Activated naive CD4-positive, alpha-beta T cell treated with anti-CD3 and anti-CD28 coated beads, Interleukin-2, amount 50 U/mL, for 16 hours (primary cell): ENCODE measurements around the gene SGPL1.
"Not testable (repeated sequence)": the region's sequence is repeated elsewhere in the genome, so short reads cannot be mapped to it uniquely, and the experiment has no call there.

Experiments used
- DNase-seq: peaks from one replicate; pipeline ENCODE4 v3.0.0-alpha.2; 2020

SGPL1 gene

DNA sequence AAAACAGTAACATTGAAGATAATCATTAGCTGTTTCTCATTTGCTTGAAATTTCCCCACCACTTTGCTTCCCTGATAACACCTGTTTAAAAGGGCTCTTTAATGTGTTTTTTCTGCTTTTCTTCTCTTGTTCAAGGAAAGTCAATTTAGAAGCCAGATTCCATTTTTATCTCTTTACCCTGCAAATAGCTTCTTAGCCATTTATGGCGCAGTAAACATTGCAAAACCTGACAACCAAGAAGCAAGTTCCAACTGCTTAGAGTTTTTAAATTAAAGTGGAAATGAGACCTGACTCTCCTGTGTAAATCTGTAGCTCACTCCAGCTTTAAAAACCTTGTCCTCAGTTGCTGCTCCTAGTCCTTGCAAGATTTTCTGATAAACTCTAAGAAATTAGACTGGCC lies 30.1 kb downstream of the SGPL1 start:
- DNase-seq, result no peak

GRCh38 chr10:70846795-70847194 lies 31.0 kb downstream of the SGPL1 start:
- DNase-seq, result no peak

DNA sequence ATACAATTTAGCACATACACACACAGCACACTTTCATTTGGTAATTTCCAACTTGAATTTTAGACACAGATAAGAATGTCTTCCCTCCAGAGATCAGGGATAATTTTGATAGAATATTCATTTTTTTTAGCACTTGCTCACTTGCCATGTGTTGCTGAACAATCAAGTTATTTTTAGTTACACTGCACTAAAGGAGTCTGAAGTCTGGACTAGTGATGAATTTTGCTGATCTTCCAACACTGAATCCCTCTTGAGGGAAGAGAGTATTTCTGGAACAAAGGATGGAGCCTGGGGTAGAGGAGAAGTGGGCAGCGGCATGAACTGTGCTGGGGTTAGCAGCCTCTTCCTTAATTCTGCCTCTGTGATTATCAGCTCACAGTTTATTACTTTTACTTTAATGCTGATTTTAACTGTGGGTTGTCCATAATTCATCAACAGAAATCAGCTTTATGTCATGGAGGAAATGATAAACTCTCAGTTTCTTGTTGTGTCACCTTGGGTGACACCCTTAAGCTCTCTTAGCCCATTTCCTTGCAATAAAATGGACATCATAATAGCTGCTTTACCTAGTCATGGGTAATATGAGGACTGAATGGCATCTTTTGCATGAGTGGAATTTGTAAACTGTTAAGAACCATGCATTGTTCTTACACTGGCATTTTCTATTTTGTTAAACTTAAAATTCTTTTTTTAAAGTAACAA lies 32.1 kb downstream of the SGPL1 start:
- no peak for DNase-seq

GRCh38 chr10:70849582-70850016 lies 33.9 kb downstream of the SGPL1 start:
- no peak for DNase-seq

DNA sequence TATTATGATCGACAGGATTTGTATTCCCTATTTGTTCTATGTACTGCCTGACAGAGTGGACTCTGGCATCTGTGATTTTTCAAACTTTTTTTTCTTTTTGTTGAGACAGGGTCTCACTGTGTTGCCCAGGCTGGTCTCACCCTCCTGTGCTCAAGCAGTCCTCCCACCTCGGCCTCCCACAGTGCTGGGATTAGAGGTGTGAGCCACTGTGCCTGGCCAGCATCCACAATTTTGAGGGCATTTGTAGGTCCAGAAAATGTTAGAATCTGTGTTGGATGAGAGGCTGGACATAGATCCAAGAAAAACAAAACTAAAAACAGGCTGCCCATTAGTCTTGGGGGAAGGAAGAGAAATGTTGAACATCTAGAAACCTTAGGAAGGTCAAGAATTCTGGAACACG lies 34.3 kb downstream of the SGPL1 start:
- no peak for DNase-seq

- no peak for DNase-seq
These were observed 36.1 kb downstream of the SGPL1 start for GRCh38 chr10:70851597-70852475.

- no peak for DNase-seq
These were observed 37.3 kb downstream of the SGPL1 start for GRCh38 chr10:70853038-70853437.

DNA sequence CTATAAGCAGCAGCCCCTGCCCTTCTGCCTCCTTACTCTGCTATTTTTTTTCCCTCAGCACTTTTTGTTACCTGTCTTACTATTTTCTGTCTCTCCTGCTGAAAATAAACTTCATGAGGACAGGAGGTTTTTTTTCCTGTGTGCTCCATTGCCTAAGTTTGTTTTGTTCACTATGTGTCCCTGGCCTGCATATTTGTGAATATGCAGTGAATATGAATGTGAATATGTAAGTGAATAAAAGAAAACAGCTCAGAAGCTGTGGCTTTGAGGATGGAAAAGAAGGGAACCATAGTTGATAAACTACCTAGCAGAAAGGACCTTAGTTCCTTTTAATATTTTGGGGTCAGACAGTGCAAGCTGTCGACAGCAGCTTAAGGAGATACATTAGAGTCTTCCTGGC lies 37.7 kb downstream of the SGPL1 start:
- DNase-seq, result no peak

- no peak for DNase-seq
These were observed 40.7 kb downstream of the SGPL1 start for GRCh38 chr10:70856454-70856853.

DNA sequence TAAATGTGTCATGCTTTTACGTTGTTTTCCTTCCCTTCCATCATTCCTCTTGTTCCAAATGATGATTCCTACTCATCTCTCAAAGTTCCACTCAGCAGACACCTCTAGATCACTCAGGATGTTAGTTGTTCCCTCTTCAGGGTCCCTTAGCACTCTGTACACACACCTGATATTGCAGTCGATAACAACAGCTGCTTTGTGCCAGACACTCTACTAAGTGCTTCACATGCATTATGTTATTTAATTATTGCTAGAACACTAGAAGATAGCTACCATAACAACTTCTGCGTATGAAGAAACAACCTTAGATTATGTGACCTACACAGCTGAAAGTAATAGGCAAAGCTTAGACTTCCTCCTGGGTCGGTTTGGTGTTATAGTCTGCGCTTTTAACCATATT lies 43.0 kb downstream of the SGPL1 start:
- no peak for DNase-seq

GRCh38 chr10:70861495-70862197 lies 45.9 kb downstream of the SGPL1 start:
- DNase-seq, result not testable (repeated sequence)

- DNase-seq, result no peak
These were observed 47.9 kb downstream of the SGPL1 start for GRCh38 chr10:70863470-70864160.

DNA sequence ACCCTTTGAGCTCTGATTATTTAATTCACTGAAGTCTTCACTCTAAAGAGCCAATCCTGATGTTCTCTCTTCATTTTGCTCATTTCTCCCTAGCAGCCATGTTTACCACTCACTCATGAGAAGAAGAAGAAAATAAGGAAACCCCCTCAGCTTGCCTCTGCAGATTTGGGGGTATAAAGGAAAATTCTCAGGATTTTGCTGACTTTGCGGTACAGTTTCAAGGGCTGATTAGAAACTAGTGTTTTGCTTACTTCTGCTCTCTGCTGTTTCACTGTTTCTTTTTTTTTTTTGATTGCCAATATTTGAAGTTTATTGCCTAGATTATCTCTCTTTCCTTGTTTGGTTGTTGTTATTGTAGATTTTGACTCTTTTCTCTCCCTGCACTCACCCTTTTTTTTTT lies 49.2 kb downstream of the SGPL1 start:
- DNase-seq, result no peak

DNA sequence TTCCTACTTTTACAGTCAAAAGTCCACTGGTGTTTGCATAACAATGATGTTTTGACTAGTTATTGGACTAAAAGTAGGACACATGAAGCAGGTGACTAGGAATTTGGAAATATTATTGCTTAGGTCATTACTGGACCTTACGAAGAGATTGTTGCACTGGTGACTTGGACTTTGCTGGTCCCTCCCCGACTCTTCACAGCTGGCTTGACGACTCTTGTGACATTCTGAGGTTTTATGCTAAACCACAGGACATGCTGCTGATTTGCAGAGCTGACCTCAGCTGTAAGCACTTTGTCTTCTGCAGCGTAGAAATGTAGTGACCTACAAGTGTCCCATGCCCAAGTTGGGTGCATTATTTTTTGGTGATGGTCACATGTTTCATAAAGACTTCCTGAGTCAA lies 50.7 kb downstream of the SGPL1 start:
- DNase-seq, result no peak

- DNase-seq, result no peak
These were observed 56.5 kb downstream of the SGPL1 start for GRCh38 chr10:70872291-70872690.

GRCh38 chr10:70874061-70874460 lies 58.3 kb downstream of the SGPL1 start:
- no peak for DNase-seq

DNA sequence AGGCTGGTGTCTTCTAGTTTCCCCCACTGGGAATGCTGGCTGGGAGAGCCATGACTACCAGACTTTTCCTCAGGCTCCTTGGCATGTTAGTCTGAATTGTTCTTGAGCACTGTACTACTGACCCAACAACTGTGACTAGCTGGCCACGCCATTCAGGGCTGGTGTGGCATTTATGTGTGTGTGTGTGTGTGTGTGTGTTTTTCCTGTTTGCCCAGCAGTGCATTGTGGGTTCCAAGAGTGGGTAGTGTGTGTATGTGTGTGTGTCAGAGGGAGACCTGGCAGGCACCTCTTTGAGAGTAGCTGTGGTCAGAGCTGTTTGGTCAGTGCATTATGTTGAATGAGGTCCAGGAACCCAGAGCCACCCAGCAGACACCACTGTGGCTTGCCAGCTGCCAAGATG lies 63.5 kb downstream of the SGPL1 start:
- no peak for DNase-seq

- DNase-seq, result peak; percentile 75
These were observed 64.4 kb downstream of the SGPL1 start for GRCh38 chr10:70880077-70880534.

DNA sequence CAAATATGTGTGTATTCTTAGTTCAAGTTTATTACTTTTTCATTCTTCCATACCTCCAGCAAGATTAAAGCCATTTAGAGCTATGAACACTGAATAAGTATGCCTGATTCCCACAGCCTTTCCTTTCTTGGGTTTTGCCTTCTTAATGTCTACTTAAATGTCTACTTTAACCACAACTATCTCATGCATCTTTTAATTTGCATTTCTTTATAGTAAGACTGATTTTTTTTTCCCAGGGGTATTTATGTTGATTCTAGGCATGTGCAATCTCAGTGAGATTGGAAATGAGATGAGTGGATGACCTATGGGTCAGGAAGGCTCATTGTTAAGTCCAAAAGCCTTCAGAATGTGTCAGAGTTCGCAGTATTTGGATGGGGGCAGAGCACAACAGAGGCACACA lies 69.0 kb downstream of the SGPL1 start:
- no peak for DNase-seq

DNA sequence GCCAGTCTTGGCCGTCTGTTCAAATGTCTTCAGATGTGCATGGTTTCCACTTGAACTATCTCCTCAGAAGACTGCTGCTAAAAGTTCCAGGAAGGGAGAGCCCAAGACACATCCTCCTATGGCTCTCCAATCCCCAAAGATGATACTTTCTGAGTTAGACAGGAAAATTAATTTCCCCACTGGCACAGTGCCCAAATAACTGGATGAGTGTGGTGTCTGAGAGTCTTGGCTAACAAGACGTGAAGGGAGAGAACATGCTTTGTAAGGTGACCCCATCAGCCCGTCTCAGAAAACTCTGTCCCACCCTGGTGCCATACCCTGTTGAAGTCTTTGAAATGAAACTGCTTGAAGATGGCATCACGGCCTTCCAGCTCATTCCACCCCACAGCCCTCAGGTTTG lies 69.7 kb downstream of the SGPL1 start:
- DNase-seq, result no peak

DNA sequence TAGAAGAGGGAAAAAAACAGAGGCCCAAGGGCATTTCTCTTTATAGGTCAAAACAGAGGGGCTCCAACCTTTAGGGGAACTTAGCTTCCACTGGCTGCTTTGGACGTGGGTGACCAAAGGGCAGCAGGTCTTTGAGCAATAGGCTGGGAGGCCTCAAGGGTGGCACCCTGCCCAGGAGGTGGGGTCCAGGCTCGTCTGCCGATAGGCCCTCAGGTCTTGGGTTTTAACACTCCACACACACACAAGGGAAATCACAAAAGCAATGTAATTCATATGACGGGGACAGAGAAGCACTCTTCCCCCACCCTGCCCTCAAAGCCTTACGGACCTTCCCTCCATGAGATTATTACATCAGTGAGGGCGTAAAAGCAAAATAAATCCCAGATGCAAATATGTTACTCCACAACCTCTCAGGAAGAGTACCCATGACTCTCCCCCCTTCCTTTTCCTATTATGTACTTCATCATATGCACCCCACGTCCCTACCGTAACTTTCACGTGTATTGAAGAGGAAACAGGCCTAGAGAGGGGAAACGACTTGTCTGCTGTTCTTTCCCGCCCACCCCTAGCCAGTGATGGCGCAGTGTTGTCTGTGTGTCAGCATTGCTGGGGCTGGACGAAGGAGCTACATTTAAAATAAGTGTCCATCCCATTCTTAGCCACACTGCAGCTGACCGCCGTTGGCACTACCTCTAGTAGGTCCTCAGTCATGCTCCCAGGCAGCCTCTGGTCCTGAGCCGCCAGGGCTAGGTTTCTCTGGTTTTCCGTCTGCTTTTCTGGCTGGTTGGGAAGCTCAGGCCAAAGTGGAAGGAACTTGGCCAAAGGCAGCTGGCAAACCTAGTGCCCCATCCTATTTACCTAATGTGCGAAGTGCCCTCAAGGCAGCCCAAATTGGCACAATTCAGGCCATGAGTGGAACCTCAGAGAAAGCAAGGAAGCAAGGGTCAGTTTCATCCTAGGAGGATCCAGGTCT lies 70.5 kb downstream of the SGPL1 start:
- no peak for DNase-seq
